ENCODE data around the gene MEMO1. TPM values are rescaled to one million over a fixed set of nuclear protein-coding genes. Genes with fewer than 3 reads are reported as not detected.

Gene MEMO1
- total RNA-seq, 1 experiment from 2014 or later: 44.7 TPM

DNA sequence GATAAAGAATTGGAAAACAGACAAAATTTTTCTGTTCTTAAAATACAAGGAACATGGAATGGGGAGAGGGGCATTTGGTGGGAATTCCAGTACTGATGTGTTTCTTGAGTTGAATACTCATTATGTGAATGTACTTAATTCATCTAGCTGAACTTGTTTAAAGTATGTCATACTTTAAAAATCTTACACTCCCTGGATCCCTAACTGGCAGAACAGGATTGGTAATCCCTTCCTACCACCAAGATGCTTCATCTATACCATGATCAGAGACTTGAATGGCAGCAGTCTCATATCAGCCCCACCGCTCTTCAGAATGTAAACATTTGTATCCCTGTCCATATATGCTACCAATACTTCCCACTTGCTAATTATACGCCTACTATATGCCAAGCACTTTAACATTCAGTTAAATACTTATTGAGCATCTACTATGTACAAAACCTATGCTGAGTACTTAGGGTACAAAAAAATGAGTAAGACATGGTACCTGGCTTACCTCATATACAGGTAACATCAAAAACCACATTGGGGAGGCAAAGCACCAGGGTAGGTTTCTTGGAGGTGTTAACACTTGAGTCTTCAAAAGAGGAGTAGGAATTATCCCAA, 5.3 kb downstream of the MEMO1 start:
- Histone ChIP-seq H3K27me3 (ENCODE audit: insufficient read depth, low read length) (no peaks in the 10 kb centered on the region), H3K27ac (ENCODE audit: low read depth, low read length) (no peak overlapping the region), H4K20me1 (ENCODE audit: insufficient read depth) (peaks cover 24% of the 10 kb centered on the region; the same call in 1 of the 2 replicates), H3K4me1 (ENCODE audit: control insufficient read depth in 1 of 2, insufficient read depth in 2 of 2, low read length in 2 of 2) (peaks cover 4 to 15% of the 10 kb centered on the region in 2 experiments; a peak in 3 of 4 replicates), H3K4me2 (ENCODE audit: low read length) (no peak overlapping the region), H3K9me3 (ENCODE audit: control insufficient read depth in 1 of 2, insufficient read depth in 1 of 2, low read depth in 1 of 2, low read length in 2 of 2) (no peaks in the 10 kb centered on the region), H3K36me3 (ENCODE audit: control insufficient read depth in 1 of 2, insufficient read depth in 2 of 2, low read length in 2 of 2) (no peaks in the 10 kb centered on the region), H3K9ac (ENCODE audit: low read length) (no peak overlapping the region), H3K79me2 (ENCODE audit: insufficient read depth, low read length) (peaks cover 87% of the 10 kb centered on the region), H2AFZ (ENCODE audit: low read depth, low read length, poor library complexity, severe bottlenecking) (no peak overlapping the region), H3K4me3 (replicated peaks in 1 of 2; ENCODE audit: low read depth in 1 of 2, low read length in 2 of 2) (no peak overlapping the region), H3K9me2 (ENCODE audit: insufficient read depth) (no peaks in the 10 kb centered on the region)
- intact Hi-C loops (cut with micrococcal nuclease): no loop called here
- ATAC-seq (no peak), DNase-seq (ENCODE audit: low read depth, low spot score) (no peak)
- POLR2A ChIA-PET: no interaction called here
- RAD21 ChIA-PET (ENCODE audit: low non-redundant PET in 1 of 2, low total read pairs in 2 of 2, uncharacterized antibody in 2 of 2, unreplicated experiment in 2 of 2): no interaction called here
- BruUV-seq (replicated peaks): no TSS peak
- CTCF ChIA-PET: no interaction called here
- TF ChIP-seq ZNF274 (IDR thresholded peaks at IDR 0.05; ENCODE audit: low read depth, low read length): no peak
- TF ChIP-seq EZH2 (IDR thresholded peaks at IDR 0.05): no peak
- TF ChIP-seq SP1 (IDR thresholded peaks at IDR 0.05; ENCODE audit: low read depth): no peak
- no peak for TF ChIP-seq ELF1 (IDR thresholded peaks at IDR 0.05; ENCODE audit: borderline replicate concordance, low read depth)
- no peak for TF ChIP-seq RAD21 (IDR thresholded peaks at IDR 0.05; ENCODE audit: low read depth)
- no peak for TF ChIP-seq CBX3 (IDR thresholded peaks at IDR 0.05; ENCODE audit: low read depth)
- TF ChIP-seq POLR2AphosphoS5 (IDR thresholded peaks at IDR 0.05; ENCODE audit: low read depth, low read length): no peak
- TF ChIP-seq, protein P1, sequence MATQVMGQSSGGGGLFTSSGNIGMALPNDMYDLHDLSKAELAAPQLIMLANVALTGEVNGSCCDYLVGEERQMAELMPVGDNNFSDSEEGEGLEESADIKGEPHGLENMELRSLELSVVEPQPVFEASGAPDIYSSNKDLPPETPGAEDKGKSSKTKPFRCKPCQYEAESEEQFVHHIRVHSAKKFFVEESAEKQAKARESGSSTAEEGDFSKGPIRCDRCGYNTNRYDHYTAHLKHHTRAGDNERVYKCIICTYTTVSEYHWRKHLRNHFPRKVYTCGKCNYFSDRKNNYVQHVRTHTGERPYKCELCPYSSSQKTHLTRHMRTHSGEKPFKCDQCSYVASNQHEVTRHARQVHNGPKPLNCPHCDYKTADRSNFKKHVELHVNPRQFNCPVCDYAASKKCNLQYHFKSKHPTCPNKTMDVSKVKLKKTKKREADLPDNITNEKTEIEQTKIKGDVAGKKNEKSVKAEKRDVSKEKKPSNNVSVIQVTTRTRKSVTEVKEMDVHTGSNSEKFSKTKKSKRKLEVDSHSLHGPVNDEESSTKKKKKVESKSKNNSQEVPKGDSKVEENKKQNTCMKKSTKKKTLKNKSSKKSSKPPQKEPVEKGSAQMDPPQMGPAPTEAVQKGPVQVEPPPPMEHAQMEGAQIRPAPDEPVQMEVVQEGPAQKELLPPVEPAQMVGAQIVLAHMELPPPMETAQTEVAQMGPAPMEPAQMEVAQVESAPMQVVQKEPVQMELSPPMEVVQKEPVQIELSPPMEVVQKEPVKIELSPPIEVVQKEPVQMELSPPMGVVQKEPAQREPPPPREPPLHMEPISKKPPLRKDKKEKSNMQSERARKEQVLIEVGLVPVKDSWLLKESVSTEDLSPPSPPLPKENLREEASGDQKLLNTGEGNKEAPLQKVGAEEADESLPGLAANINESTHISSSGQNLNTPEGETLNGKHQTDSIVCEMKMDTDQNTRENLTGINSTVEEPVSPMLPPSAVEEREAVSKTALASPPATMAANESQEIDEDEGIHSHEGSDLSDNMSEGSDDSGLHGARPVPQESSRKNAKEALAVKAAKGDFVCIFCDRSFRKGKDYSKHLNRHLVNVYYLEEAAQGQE (IDR thresholded peaks at IDR 0.05; ENCODE audit: low read depth): no peak
- no peak for TF ChIP-seq POLR2A (IDR thresholded peaks at IDR 0.05; ENCODE audit: borderline replicate concordance, extremely low read depth, insufficient read depth, insufficient read length)
- TF ChIP-seq TCF7L2 (IDR thresholded peaks at IDR 0.05; ENCODE audit: borderline replicate concordance, extremely low read depth, insufficient read depth, insufficient read length): no peak
- TF ChIP-seq, protein P2, sequence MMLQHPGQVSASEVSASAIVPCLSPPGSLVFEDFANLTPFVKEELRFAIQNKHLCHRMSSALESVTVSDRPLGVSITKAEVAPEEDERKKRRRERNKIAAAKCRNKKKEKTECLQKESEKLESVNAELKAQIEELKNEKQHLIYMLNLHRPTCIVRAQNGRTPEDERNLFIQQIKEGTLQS (IDR thresholded peaks at IDR 0.05): no peak

All from HCT116 (cell line).